Activated CD4-positive, alpha-beta T cell treated with anti-CD3 and anti-CD28 coated beads for 4 hours (primary cell): ENCODE data around the gene PRKD3.

ENCODE experiments used
- DNase-seq, 2 donors: peaks; one replicate each; pipeline ENCODE4 v3.0.0-alpha.2; 2020

PRKD3 gene

DNA sequence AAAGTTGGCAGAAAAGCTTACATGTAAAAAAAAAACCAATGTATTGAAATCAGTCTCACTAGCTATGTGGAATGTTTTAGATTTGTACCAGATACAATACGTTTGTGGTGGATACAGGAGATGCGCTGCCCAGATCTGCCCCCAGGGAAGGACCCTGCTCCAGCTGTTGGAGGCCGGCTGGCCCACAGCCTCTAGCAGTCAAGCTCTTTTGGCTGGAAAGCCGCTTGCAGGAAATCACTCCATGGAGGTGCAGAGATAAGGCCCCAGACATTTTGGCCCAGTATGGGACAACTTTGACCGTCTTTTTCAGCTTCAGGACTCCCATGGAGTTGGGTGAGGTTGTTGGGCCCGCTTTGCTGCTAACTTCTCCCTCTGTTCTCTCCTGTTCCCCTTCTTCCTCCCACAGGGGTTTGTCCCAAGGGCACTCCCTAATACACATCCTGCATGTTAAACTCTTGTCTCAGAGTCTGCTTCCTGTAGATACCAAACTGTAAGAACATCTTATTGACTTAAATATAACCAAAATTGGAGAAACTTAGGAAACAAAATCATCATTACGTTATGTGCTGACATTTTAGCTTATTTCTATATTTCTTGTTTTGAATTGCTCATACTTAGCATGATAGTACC is 18.1 kb upstream of the PRKD3 start:
- DNase-seq: no peak

DNA sequence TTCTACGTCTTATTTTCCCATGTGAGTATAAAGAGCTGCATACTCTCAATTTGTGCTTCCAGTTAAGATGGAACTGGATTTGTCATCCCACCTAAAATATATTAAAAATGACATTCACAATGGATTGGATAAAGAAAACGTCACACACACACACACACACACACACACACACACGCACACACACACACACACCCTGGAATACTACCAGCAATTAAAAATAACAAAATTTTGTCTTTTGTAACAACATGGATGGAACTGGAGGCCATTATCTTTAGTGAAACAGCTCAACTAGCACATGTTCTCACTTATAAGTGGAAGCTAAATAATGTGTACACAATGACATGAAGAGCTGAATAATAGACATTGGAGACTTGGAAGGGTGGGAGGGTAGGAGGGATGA is 16.0 kb upstream of the PRKD3 start:
- DNase-seq: no peak

DNA sequence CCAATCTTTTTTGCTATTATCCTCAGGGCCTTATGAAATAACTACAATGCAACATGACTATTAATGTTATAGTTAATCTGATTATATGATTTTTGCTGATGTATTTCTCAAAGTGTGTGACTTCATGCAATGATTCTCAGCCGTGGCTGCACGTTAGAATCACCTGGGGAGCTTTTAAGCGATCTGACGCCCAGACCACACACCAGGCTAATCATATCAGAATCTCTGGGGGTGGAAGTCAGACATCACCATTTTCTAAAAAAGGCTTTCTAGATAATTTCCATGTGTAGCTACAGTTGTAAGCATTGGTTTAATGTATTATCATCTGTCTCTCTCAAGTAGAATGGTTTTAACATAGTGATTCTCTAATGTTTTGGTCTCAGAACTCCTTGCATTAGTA is 14.3 kb upstream of the PRKD3 start:
- DNase-seq: no peak

DNA sequence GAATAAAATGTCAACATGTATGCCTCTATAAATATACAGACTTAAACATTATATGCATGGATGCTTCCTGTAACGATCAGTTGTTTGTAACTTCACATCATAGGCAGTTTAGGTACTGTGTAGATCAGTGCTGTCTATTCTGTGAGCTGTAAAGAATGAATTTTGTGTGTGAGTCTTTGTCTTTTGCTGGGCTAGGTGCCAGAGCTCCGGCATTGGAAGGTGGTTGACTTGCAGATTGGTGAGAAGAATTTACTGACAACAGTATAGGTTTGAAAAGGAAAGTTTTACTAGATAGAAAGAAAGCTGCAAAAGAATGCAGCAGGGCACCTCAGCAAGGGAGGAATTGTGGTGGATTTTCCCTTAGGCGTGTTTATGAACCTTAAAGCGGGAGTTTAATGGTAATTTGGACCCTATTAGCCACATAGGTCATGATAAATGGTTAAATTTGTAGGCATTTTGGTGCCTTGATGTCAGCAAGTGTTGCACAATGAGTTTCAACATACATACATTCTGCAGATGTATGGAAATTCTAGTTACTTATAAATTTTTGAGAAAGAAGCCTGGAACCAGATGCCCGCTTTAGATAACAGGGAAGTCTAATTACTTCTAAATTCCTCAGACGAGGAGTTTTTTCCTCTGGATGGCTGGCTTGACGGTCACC is 13.1 kb upstream of the PRKD3 start:
- no peak for DNase-seq

DNA sequence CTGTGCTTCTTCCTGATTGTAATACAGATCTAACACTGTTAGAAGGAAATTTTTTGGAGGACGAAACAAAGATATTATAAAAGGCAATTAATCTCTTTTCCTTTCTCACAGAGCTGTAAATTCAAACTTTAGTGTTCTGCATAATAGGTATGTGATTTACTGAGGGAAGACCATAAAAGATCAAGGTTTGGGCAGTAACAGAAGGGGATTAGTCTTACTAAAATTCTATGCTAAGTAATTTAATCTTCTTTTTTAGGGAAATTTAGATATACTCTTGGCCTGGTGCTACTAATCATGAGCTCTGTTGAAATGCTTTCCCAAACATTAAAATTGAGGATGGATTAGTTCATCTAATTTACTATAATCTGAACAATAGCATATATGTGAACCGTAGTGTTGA is 11.0 kb upstream of the PRKD3 start:
- DNase-seq: no peak

DNA sequence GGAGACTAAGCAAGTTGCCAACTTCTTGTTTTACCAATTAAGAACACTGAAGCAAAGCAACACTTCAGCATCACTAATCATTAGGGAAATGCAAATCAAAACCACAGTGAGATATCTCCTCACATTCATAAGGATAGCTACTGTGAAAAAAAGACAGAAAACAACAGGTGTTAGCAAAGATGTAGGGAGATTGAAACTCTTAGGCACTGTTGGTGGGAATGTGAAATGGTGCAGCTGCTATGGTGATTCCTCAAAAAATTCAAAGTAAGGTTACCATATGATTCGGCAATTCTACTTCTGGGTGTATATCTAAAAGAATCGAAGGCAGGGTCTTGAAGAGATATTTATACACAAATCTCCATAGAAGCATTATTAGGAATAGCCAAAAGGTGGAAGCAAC is 8.6 kb upstream of the PRKD3 start:
- no peak for DNase-seq

DNA sequence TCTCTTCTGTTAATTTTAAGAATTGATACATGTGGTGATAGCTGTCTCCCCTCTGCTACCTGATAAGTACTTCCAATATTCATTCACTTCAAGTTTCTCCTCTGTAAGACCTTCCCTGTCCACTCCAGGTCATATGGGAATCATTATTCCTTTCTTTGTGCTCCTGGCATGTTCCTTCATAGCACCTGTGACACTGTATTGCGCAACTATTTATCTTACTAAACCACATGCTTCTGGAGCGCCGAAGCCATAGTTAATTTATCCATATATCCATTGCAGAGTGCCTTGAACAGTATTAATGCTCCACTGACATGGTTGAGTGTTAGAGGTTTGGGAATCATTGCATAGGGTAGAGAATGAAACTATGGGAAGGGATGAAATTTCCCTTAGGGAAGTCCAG is 7.9 kb upstream of the PRKD3 start:
- no peak for DNase-seq

DNA sequence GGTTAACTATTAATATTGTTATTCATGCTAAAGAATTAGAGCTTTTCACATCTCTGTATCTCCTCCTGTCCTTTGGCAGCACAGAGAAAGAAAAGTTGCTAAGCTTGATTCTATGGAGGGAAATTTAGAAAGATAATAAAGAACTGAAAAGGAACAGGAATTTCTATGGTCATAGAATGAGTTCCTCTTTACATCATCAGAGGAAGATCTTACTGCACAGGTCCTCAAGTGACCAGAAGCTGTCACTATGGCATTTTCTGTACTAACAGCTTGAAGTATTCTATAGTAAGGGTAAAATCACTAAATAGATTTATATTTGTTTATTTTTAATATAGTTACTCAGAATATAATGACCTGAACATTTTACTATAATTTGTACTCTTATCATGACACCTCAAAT is 6.0 kb upstream of the PRKD3 start:
- no peak for DNase-seq

DNA sequence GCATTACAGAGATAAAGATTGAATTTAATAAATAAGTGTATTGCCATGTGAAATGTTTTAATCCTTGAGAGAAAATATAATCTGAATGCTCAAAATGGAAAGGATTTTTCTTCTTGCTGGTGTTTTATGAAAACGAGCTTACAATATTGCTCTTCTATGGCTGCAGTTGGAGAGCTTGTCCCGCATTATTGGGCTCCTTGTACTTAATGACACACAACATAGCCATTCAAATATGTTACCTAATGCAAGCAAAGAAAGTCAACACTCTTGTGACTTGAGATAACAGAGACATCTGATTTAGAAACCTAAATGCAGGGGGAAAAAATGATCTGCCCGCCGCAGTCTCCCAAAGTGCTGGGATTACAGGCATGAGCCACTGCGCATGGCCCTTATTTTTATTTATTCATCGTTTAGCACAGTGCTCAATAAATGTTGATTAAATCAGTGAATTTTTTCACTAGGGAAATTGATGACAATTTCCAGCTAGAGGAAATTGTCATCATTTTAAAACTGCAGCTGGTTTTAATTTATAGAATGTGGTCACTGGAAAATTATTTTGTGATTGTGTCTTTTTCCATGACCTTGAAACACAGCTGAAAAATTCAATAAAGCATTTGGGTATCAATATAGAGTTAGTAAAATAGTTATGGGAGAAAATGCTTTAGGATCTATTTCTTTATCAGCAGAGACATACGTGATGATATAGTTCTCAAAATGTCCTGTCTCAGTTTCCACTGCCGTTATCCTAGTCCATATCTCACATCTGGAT is 2.4 kb upstream of the PRKD3 start:
- no peak for DNase-seq

DNA sequence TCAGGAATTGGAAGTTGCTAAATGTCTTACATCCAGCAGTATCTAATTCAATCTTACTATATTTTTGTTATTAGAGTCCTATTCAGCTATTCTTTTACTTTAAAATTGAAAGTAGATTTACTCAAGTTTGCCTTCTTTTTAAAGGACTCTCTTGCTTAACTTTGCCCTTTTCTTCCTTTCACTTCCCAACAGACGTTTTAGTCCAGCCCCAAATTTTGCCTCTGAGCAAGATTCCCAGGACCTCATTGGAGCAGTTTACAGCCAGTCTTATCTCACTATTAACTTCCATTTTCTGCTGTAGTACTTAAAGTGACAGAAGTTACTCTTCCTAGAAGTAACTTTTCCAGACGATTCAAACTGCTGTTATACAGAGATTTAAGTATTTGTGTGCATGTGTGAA is 1.7 kb upstream of the PRKD3 start:
- DNase-seq: no peak

DNA sequence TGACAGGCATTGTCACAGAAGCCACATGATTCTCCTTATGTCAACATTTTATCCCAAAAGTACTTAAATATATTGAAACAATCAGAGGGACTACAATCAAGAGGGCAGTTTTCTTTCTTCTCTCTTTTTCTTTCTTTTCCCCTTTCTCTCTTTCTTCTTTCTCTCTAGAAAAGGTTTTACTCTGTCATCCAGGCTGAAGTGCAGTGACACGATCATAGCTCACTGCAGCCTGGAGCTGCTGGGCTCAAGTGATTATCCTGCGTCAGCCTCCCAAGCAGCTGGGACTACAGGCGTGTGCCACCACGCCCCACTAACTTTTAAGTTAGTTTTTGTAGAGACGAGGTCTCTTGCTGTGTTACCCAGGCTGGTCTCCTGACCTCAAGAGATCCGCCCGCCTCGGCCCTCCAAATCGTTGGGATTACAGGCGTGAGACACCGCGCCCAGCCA is 1.0 kb upstream of the PRKD3 start:
- no peak for DNase-seq

DNA sequence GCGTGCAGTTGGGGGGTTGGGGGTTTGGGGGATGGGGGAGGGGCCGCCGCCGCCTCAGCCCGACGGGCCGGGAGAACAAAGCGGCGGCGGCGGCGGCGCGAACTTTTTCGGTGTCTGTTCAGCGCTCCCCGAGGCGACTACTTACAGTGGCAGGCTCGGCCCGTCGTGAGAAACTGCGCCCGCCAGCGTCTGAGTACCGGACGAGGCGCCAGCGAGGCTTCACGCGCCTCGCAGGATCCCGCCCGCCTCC is 172 bp downstream of the PRKD3 start:
- DNase-seq: no peak

DNA sequence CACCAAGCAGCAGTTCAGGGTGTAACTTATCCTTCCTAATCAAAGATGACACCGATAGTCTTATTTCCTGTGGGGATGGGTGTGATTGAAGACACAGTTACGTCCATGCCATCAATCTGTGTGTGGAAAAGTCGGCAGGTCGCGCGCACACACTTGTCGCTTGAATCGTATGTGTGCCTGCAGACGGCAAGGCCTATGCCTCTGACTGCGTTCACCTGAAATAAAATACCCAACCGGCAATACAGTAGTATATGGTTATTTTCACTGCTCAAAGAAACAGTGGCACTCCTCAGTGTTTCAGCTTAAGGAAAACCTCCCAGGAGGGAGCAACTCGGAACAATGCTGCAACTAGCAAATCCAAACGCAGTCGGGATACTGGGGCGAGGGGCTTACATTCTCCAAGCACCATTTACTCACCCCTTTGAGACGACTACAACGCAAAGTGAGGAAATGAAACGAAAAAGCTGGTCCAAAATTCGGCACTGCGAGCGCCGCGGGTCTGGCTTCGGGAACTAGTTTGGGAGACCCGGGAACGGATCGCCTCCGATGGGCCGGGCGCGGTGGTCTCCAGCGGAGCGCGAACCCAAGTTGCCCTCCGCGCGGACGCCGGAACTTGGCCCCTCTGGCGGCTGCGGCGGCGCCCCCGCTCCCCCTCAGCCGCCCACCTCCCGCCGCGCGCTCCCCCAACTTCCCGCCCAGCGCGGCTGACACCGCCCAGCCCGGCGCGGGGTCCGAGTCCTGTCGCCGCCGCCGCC is 675 bp downstream of the PRKD3 start:
- DNase-seq: peak; percentile 31 to 40

DNA sequence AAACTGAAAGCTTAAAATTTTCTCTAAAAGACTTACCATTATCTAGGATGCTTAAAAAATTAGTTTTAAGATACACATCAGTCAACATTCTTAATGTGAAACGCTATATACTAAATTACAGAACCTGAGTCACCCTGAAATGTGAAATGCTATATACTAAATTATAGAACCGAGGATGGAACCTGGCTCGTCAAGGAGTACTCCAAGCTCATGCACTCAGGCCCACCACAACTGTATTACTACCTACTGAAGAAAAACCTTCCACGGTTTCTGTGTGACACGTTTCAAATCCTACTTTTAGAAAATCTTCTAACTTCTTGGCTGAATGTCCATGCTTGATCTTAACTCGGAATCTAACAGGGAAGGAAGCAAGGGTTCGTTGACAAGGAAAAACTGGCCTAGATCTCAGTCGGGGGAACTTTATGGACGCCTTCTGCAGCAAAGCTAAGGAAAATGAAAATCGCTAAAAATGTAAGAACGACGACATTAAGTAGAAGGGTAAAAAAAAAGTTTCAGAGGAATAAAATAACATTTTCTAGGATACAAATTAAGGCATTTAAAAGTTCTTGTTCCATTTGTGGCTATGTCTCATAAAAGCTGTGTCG is 1.4 kb downstream of the PRKD3 start:
- DNase-seq: no peak

DNA sequence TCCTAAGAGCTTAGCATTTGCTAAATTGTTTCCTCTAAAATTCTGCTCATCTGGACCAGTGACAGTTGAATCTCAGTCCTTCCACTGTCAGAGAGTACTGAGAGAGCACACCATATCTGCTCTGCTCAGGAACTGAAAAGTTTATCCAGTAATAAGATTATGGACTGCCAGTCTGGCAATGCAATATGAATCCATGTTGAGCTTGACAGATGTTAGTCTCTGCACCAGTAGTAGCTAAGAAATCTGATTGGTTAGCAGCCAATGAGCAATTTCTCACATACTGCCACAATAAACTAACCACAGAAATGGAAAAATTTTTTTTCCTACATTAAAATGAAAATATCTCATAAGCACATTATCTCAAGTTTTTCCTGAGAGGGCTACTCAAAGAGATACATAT is 2.3 kb downstream of the PRKD3 start:
- no peak for DNase-seq

DNA sequence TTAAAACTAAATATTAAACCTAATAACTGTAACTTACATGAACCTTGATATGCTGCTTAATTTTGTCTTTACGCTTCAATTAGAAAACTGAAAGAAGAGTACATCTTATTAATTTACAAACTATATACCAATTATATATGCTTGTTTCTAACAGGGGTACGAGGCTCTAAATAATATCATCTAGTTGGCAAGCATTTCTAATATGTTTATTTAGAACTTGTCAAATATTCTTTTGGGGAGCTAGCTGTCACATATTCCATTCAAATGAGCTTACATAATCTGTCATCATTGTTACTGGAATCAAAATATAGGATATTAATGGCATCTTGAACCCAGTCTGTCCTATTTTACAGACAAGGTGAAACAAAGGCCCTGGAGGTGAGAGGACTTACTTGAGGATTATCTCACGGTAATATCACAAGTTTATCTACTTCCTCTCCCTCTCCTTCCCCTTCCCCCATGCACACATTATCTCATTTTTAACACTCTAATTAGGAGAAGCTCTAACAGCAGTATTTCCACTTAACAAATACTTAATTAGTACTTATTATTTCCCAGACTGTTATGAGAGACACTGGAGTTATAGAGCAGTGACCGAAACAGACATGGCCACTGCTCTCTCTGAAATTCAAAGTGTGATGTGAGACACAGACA is 3.5 kb downstream of the PRKD3 start:
- DNase-seq: no peak

DNA sequence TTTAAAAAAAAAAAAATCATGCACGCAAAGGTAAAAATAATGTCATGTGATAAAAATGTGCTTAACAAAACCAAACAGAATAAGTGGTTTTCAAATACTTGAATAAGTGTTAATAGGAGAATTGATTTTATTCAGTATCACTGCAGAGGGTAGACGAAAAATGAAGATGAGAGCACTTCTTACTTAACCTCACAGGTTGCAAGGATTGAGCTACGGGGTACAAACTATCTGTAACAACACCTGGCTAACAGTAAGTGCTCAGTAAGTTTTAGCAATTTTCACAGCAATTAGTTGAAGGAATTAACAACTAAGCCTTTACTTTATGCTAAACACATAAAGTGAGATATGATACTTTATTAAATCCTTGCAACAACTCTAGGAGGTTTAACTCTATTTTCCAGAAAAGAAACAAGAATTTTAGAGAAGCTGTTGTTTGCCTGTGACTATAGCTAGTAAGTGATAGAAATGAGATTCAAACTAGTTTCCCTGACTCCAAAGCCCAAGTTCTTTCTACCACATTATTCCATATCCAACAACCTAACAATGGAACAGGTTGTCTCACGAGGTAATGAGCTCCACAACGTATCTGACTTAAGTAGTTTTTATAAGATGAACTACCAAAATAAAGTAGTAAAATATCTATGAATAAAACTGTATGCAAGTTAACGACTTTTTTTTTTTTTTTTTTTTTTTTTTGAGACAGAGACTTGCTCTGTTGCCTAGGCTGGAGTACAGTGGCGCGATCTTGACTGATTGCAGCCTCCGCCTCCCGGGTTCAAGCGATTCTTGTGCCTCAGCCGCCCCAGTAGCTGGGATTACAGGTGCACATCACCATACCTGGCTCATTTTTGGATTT is 4.7 kb downstream of the PRKD3 start:
- DNase-seq: no peak

DNA sequence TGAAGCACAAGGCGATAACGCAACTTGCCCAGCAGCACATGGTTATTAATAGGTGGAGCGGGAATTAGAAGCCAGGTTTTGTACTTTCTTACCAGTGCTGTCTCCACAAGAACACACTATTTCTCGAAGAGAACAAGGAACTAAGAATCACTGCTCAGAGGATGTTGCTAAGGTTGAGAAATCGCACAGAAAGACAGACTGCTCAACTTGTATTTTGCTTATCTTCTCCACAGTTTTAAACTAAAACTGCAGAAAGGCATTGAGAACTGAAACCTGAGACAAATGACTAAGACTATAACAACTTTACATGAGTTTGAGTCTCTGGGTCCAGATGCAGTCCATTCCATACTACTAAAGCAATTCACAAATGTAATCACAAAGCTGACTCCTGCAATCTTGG is 6.2 kb downstream of the PRKD3 start:
- no peak for DNase-seq

DNA sequence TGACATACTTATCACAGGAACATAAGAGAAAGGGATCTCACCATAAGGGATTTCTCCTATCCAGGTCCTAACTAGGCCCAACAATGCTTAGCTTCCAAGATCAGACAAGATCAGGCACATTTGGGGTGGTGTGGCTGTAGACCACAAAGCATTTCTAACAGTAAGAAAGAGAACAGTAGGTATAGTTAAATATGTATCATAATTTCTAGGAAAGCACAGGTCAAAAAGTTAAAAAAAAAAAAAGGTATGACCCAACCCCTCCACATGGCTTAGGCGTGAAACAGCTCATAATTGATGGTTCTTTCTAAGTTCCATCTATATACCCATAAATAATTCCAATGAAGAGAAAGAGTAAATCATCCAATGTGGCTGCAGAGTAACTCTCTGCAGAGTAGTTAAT is 6.9 kb downstream of the PRKD3 start:
- DNase-seq: no peak

DNA sequence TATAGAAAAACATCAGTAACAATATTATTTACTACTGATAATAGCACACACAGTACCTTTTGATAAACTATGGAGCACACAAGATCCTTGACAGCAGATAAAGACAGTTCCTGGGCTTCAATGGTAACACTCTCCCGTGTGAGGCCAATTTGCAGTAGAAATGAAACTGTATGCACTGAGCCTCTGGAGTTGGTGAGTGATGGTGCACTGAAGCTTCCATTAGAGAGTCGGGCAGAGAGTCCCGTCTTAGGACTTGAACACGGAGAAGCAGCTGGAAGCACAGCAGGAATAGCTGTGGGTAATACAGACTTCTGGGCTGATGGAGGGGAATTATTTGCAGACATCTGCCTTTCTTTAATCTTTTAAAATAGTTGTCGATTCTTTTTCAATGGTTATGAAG is 8.5 kb downstream of the PRKD3 start:
- DNase-seq: no peak

DNA sequence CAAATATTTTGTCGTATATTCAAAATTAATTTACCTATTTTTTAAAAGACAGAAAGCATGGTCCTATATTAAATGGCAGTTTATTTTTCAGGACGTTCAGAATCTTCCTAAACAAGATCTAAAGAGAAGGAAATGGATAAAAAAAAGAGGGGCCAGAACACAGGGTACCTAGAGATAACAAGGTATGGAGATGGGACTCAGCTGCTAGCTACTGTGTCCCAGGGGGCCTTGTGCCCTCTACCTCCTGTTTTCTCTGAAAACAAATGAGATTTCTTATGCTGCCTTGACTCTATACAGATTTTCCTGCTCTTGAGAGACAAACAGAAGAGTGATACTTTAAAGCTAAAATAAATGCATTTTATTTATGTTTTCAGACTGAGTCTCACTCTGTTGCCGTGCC is 9.3 kb downstream of the PRKD3 start:
- DNase-seq: no peak

DNA sequence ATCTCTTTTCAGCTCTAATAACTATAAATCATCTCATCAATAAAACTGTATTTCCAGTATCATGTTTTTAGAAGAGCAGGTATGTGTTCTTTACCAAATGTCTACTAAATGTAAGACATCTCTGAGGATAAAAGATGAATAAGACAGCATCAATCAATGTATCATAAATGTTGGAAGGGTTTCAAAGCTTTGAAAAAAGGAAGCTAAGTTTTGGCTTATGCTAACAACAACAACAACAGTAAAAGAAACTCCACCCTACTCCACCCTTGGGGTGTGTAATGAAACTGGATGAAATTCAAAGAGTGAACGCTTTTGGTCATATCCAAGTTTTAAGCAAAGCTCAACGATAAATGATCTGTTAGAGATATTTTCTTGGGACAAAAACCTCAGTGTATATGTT is 17.1 kb downstream of the PRKD3 start:
- no peak for DNase-seq
